Sigmoid colon (tissue), 7 donors: ENCODE results near the gene CCDC149. TPM values are rescaled to one million over a fixed set of nuclear protein-coding genes. Genes with fewer than 3 reads are reported as not detected.

Source experiments
- DNase-seq: peaks from one replicate; pipeline ENCODE4 v3.0.0-alpha.2; 2019
- H3K27ac ChIP-seq, 4 donors: fragments of 200-600 bp; sonication (generic); one replicate each; pipeline ENCODE4 v1.5.1; 2016 to 2019; ENCODE audit warnings: mild to moderate bottlenecking in 1 of 4
- H3K27me3 ChIP-seq, 3 donors: fragments of 200-600 bp; sonication (generic); one replicate each; pipeline ENCODE4 v1.5.1; 2019; ENCODE audit warnings: mild to moderate bottlenecking in 1 of 3
- H3K36me3 ChIP-seq, 4 donors: fragments of 200-600 bp; sonication (generic); one replicate each; pipeline ENCODE4 v1.5.1; 2016 to 2019
- H3K4me1 ChIP-seq, 4 donors: fragments of 200-600 bp; sonication (generic); one replicate each; pipeline ENCODE4 v1.5.1; 2017 to 2019
- H3K4me3 ChIP-seq, 4 donors: fragments of 200-600 bp; sonication (generic); one replicate each; pipeline ENCODE4 v1.5.1; 2017 to 2019; ENCODE audit warnings: mild to moderate bottlenecking in 2 of 4, moderate library complexity in 1 of 4
- H3K9me3 ChIP-seq, 4 donors: fragments of 200-600 bp in 3 of 4; sonication (generic) in 3 of 4; one replicate each; pipeline versions ENCODE4 v1.5.1 to v1.6.1; 2013 to 2019
- EP300 ChIP-seq, 4 donors: sonication (generic); formaldehyde crosslinking; IDR thresholded peaks; one replicate each; pipeline ENCODE4 v1.6.1; 2017; ENCODE audit warnings: antibody characterized with exemption in 4 of 4
- POLR2A ChIP-seq, 2 donors: fragments of 450-650 bp; IDR thresholded peaks; one replicate each; pipeline ENCODE4 v1.6.1; 2016; ENCODE audit warnings: antibody characterized with exemption in 2 of 2, mild to moderate bottlenecking in 2 of 2, moderate library complexity in 2 of 2
- POLR2AphosphoS5 ChIP-seq, 4 donors: sonication (generic); formaldehyde crosslinking; IDR thresholded peaks; one replicate each; pipeline ENCODE4 v1.6.1; 2017; ENCODE audit warnings: antibody characterized with exemption in 4 of 4
- WGBS, 2 donors: extraction: QIAGEN DNeasy Blood & Tissue Kit; methylation state at CpG; one replicate each; pipeline ENCODE4 v1.1.7; 2013; 5-methylcytosine and 5-hydroxymethylcytosine counted together
- intact Hi-C: fragments of 100-400 bp; cut with DNase I; formaldehyde crosslinking; loops from one replicate; pipeline ENCODE4 v1.15.1; 2023
- polyA plus RNA-seq, 3 donors: library from polyadenylated mRNA; stranded (reverse); fragments of 200-250 nt; gene quantifications; one replicate each; pipeline ENCODE4 v1.2.3, GENCODE V29; 2013
- total RNA-seq, 4 donors: library from RNA; depleted of rRNA; stranded (reverse); fragments of >200 nt; gene quantifications; one replicate each; pipeline ENCODE4 v1.1.0, GENCODE V29; 2016
- TF ChIP-seq, protein P1 (sequence below), 4 experiments: fragments of 450-650 bp in 3 of 4; fragments of 200-600 bp in 1 of 4; IDR thresholded peaks; one replicate each; pipeline ENCODE4 v1.5.1; 2016 to 2019; ENCODE audit warnings: antibody characterized with exemption in 4 of 4, mild to moderate bottlenecking in 3 of 4, moderate library complexity in 2 of 4
- donor health status: healthy with polysubstance abuse.
- donor health status: Bipolar disorder and iron deficiency.
- donor health status: healthy.

Gene CCDC149
- total and polyA plus RNA-seq, 7 donors = 5.8 to 21.3 (median 11.8) TPM

DNA sequence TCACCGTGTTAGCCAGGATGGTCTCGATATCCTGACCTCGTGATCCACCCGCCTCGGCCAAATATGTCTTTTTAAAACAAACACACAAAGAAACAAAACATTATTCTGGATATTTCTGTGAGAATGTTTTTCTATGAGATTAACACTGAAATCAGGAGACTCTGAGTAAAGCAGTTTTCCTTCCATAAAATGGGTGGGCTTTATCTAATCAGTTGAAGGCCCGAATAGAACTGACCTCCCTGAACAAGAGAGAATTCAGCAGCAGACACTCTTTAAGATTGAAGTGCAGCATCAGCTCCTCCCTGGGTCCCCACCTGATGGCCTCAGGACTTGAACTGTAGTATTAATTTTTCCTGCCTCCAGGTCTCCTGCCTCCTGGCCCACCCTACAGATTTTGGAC, 139.9 kb downstream of the CCDC149 start:
- Histone ChIP-seq H3K4me3 (no peak overlapping the region), H3K27me3 (no peaks in the 10 kb centered on the region), H3K9me3 (no peaks in the 10 kb centered on the region), H3K4me1 (peaks cover 0 to 20% (median 13%) of the 10 kb centered on the region in 4 donors), H3K27ac (no peak overlapping the region), H3K36me3 (no peaks in the 10 kb centered on the region)
- TF ChIP-seq POLR2AphosphoS5 (IDR thresholded peaks at IDR 0.05) (no peak), EP300 (IDR thresholded peaks at IDR 0.05) (no peak), POLR2A (IDR thresholded peaks at IDR 0.05) (no peak)
- TF ChIP-seq, protein P1, sequence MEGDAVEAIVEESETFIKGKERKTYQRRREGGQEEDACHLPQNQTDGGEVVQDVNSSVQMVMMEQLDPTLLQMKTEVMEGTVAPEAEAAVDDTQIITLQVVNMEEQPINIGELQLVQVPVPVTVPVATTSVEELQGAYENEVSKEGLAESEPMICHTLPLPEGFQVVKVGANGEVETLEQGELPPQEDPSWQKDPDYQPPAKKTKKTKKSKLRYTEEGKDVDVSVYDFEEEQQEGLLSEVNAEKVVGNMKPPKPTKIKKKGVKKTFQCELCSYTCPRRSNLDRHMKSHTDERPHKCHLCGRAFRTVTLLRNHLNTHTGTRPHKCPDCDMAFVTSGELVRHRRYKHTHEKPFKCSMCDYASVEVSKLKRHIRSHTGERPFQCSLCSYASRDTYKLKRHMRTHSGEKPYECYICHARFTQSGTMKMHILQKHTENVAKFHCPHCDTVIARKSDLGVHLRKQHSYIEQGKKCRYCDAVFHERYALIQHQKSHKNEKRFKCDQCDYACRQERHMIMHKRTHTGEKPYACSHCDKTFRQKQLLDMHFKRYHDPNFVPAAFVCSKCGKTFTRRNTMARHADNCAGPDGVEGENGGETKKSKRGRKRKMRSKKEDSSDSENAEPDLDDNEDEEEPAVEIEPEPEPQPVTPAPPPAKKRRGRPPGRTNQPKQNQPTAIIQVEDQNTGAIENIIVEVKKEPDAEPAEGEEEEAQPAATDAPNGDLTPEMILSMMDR (IDR thresholded peaks at IDR 0.05) = no peak
- 96 to 99% methylated on average over 6 of the region's 6 CpGs for WGBS, 2 donors
- DNase-seq = no peak
- intact Hi-C loops = no loop called here

DNA sequence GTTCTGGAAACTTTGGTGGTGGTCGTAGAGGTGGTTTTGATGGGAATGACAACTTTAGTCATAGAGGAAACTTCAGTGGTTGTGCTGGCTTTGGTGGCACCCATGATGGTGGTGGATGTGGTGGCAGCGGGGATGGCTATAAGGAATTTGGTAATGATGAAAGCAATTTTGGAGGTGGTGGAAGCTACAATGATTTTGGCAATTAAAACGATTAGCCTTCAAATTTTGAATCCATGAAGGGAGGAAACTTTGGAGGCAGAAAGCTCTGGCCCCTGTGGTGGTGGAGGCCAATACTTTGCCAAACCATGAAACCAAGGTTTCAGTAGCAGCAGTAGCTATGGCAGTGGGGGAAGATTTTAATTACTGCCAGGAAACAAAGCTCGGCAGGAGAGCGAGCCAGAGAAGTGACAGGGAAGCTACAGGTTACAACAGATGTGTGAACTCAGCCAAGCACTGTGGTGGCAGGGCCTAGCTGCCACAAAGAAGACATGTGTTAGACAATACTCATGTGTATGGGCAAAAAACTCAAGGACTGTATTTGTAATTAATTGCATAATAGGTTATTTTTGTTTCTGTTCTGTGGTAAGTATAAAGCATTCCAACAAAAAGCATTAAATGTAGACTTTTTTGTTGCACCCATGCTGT, 140.7 kb downstream of the CCDC149 start:
- no peaks in the 10 kb centered on the region for H3K27me3 ChIP-seq
- WGBS, 2 donors = 90 to 91% methylated on average over 5 of the region's 5 CpGs
- peaks cover 0 to 20% (median 11%) of the 10 kb centered on the region in 4 donors for H3K4me1 ChIP-seq
- TF ChIP-seq POLR2AphosphoS5 (IDR thresholded peaks at IDR 0.05) (no peak), POLR2A (IDR thresholded peaks at IDR 0.05) (no peak), EP300 (IDR thresholded peaks at IDR 0.05) (no peak)
- TF ChIP-seq, protein P1 (IDR thresholded peaks at IDR 0.05) = no peak
- H3K36me3 ChIP-seq = no peaks in the 10 kb centered on the region
- H3K4me3 ChIP-seq = no peak overlapping the region
- no peak for DNase-seq
- intact Hi-C loops = no loop called here
- no peak overlapping the region for H3K27ac ChIP-seq
- no peaks in the 10 kb centered on the region for H3K9me3 ChIP-seq

DNA sequence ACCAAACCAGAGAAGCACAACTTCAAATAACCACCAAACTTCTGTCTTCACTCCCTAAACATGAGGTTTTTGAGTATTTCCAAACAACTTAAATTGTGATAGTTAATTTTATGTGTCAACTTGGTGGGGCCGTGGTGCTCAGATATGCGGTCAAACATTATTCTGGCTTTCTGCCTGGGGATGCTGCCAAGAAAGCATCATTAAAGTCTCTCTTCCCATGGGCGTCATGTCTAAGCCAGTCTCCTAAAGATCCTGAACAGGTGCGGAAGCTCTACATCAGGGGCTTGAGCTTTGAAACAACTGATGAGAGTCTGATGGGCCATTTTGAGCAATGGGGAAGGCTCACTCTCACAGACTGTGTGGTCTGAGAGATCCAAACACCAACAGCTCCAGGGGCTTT, 141.6 kb downstream of the CCDC149 start:
- Histone ChIP-seq H3K4me1 (peaks cover 0 to 20% (median 11%) of the 10 kb centered on the region in 4 donors), H3K27me3 (no peaks in the 10 kb centered on the region), H3K4me3 (no peak overlapping the region), H3K36me3 (no peaks in the 10 kb centered on the region), H3K9me3 (no peaks in the 10 kb centered on the region), H3K27ac (no peak overlapping the region)
- DNase-seq = no peak
- TF ChIP-seq POLR2AphosphoS5 (IDR thresholded peaks at IDR 0.05) = no peak
- TF ChIP-seq POLR2A (IDR thresholded peaks at IDR 0.05) = no peak
- TF ChIP-seq, protein P1 (IDR thresholded peaks at IDR 0.05) = no peak
- intact Hi-C loops = no loop called here
- 40 to 67% methylated on average over 4 of the region's 4 CpGs for WGBS, 2 donors

DNA sequence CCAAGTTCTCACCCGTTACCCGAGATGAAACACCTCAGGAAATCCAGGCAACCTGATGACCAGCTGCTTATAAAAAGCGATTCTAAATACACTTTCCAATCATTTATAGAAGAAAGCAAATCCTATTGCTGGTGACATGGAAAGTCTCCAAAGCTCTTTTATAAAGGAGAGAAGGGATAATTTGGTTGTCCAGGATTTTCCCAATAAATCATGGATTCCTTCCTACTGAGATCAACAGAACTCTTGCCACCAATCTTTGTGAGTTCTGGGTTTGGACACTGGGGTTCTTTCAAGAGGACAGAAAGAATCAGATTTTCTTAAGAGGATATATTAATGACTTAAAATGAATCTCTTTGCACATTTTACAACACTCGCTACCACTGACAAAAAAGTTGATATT, 142.2 kb downstream of the CCDC149 start:
- Histone ChIP-seq H3K4me1 (peaks cover 0 to 23% (median 12%) of the 10 kb centered on the region in 4 donors), H3K27ac (no peak overlapping the region), H3K36me3 (no peaks in the 10 kb centered on the region), H3K4me3 (no peak overlapping the region), H3K27me3 (no peaks in the 10 kb centered on the region), H3K9me3 (no peaks in the 10 kb centered on the region)
- no peak for DNase-seq
- TF ChIP-seq POLR2A (IDR thresholded peaks at IDR 0.05) (no peak), POLR2AphosphoS5 (IDR thresholded peaks at IDR 0.05) (no peak), EP300 (IDR thresholded peaks at IDR 0.05) (no peak)
- TF ChIP-seq, protein P1 (IDR thresholded peaks at IDR 0.05) = no peak
- intact Hi-C loops = no loop called here
- WGBS, 2 donors = 84 to 91% methylated on average over 4 of the region's 4 CpGs
